Panc1 (cell line): ENCODE results near the gene ADORA2A. TPM values are rescaled to one million over a fixed set of nuclear protein-coding genes. Genes with fewer than 3 reads are reported as not detected.

Source experiments
- ATAC-seq: fragments of 200-7000 bp; cut with Tn5 transposase; 2 replicates; pipeline ENCODE4 v1.9.1; 2020; ENCODE audit warnings: mild to moderate bottlenecking, moderate library complexity
- BruUV-seq: library from RNA; stranded (reverse); fragments of 400-500 nt; replicated peaks from 2 replicates; lab custom pipeline; 2021; lab: Mats Ljungman, UMichigan
- CTCF ChIA-PET: fragments of 300-600 bp; sonication (Branson Sonifier 250); formaldehyde crosslinking; loops from one replicate; lab custom pipeline; 2022; ENCODE audit warnings: antibody characterized with exemption; lab: Charles Lee
- POLR2A ChIA-PET: fragments of 300-600 bp; sonication (Branson Sonifier 250); formaldehyde crosslinking; loops from one replicate; lab custom pipeline; 2022; ENCODE audit warnings: antibody characterized with exemption; lab: Charles Lee
- DNase-seq: peaks from one replicate; pipeline ENCODE4 v3.0.0-alpha.2; 2010; ENCODE audit warnings: low read depth, low spot score
- H3K27ac ChIP-seq: 2 replicates; pipeline ENCODE4 v1.5.1; 2011; ENCODE audit warnings: mild to moderate bottlenecking, low read length, inconsistent platforms
- H3K27me3 ChIP-seq: fragments of 200-500 bp; sonication (Bioruptor generic); 2 replicates; pipeline ENCODE4 v1.6.0; 2014; ENCODE audit warnings: low read length, inconsistent platforms; ENCODE audit not compliant: control insufficient read depth, insufficient read depth
- H3K36me3 ChIP-seq: fragments of 200-500 bp; sonication (Bioruptor generic); 2 replicates; pipeline ENCODE4 v1.5.1; 2014; ENCODE audit warnings: inconsistent platforms, mild to moderate bottlenecking, low read length, moderate library complexity; ENCODE audit not compliant: control insufficient read depth, insufficient read depth
- H3K4me1 ChIP-seq: 2 replicates; pipeline ENCODE4 v1.5.1; 2011; ENCODE audit warnings: inconsistent platforms, mild to moderate bottlenecking, low read length, moderate library complexity; ENCODE audit not compliant: control insufficient read depth, insufficient read depth
- H3K4me3 ChIP-seq, 2 experiments: 2 replicates each; pipeline ENCODE4 v1.5.1; 2011 to 2012; ENCODE audit warnings: low read depth in 2 of 2, low read length in 2 of 2, mild to moderate bottlenecking in 2 of 2, inconsistent platforms in 1 of 2, moderate library complexity in 1 of 2
- H3K9me3 ChIP-seq: fragments of 200-500 bp; sonication (Bioruptor generic); 2 replicates; pipeline ENCODE4 v1.5.1; 2014; ENCODE audit warnings: low read depth, mild to moderate bottlenecking, inconsistent platforms, low read length, moderate library complexity; ENCODE audit not compliant: control insufficient read depth, insufficient read depth
- POLR2AphosphoS5 ChIP-seq: IDR thresholded peaks from 2 replicates; pipeline ENCODE4 v1.6.1; 2012; ENCODE audit warnings: mild to moderate bottlenecking, low read depth, low read length, moderate library complexity
- SIN3A ChIP-seq: IDR thresholded peaks from 2 replicates; pipeline ENCODE4 v1.6.1; 2012; ENCODE audit warnings: low read depth, mild to moderate bottlenecking, low read length, moderate library complexity, borderline replicate concordance; ENCODE audit not compliant: insufficient read depth
- TCF7L2 ChIP-seq: IDR thresholded peaks from 2 replicates; pipeline ENCODE4 v1.6.1; 2011; ENCODE audit warnings: mild to moderate bottlenecking, low read depth, low read length, inconsistent platforms
- in situ Hi-C: cut with HindIII; loops from 2 replicates; pipeline ENCODE4 v1.10.0; 2016; ENCODE audit warnings: low sequenced_read_pairs, low pct_unique_long_range_greater_than_20kb
- intact Hi-C: fragments of 100-400 bp; cut with micrococcal nuclease; formaldehyde crosslinking; loops from one replicate; pipeline ENCODE4 v1.10.0; 2022; ENCODE audit not compliant: unreplicated experiment
- total RNA-seq: library from RNA; stranded (reverse); gene quantifications from one replicate; pipeline ENCODE4 v1.2.1, GENCODE V29; 2021; ENCODE audit not compliant: unreplicated experiment
- TF ChIP-seq, protein P1 (sequence below), 2 experiments: IDR thresholded peaks; 2 replicates each; pipeline ENCODE4 v1.6.1; 2011 to 2012; ENCODE audit warnings: low read depth in 2 of 2, control low read depth in 1 of 2, low read length in 1 of 2, mild to moderate bottlenecking in 1 of 2, moderate library complexity in 1 of 2; ENCODE audit not compliant: insufficient read depth in 1 of 2
- TF ChIP-seq, protein P2 (sequence below): fragments of 450-650 bp; IDR thresholded peaks from 2 replicates; pipeline ENCODE4 v1.5.1; 2017; ENCODE audit warnings: mild to moderate bottlenecking

The ADORA2A gene
- total RNA-seq, 1 experiment from 2014 or later, result 11.5 TPM

DNA sequence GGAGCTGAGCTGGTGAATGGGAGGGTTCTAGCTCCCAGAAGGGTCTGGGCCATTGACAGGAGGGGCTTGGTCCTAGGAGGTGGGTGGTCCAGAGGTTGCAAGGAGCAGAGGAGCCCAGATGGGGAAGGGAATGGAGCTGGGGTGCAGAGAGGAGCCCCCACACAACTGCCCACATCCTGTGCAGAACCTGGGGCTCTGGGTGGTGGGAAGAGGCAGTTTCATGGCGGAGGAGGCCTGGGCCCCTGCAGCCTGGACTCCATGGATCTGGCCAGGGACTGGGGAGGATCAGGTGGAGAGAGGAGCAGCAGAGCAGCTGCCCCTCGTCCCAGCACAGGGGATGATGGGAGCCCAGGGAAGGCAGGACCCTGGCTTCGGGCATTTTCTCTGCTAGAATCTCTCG, 963 bp upstream of the ADORA2A start:
- no peaks in the 10 kb centered on the region for H3K36me3 ChIP-seq
- CTCF ChIA-PET, result interaction anchor here (0.8 kb wide), 1 partner anchor 77 kb away, joined by 3 read pairs; no protein-coding TSS in a partner anchor
- POLR2A ChIA-PET, result no interaction called here
- no peak for TF ChIP-seq POLR2AphosphoS5
- TF ChIP-seq, protein P1, sequence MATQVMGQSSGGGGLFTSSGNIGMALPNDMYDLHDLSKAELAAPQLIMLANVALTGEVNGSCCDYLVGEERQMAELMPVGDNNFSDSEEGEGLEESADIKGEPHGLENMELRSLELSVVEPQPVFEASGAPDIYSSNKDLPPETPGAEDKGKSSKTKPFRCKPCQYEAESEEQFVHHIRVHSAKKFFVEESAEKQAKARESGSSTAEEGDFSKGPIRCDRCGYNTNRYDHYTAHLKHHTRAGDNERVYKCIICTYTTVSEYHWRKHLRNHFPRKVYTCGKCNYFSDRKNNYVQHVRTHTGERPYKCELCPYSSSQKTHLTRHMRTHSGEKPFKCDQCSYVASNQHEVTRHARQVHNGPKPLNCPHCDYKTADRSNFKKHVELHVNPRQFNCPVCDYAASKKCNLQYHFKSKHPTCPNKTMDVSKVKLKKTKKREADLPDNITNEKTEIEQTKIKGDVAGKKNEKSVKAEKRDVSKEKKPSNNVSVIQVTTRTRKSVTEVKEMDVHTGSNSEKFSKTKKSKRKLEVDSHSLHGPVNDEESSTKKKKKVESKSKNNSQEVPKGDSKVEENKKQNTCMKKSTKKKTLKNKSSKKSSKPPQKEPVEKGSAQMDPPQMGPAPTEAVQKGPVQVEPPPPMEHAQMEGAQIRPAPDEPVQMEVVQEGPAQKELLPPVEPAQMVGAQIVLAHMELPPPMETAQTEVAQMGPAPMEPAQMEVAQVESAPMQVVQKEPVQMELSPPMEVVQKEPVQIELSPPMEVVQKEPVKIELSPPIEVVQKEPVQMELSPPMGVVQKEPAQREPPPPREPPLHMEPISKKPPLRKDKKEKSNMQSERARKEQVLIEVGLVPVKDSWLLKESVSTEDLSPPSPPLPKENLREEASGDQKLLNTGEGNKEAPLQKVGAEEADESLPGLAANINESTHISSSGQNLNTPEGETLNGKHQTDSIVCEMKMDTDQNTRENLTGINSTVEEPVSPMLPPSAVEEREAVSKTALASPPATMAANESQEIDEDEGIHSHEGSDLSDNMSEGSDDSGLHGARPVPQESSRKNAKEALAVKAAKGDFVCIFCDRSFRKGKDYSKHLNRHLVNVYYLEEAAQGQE (IDR thresholded peaks at IDR 0.05; ENCODE audit: insufficient read depth in 1 of 2, low read depth in 2 of 2, low read length in 1 of 2), result no peak
- TF ChIP-seq, protein P2, sequence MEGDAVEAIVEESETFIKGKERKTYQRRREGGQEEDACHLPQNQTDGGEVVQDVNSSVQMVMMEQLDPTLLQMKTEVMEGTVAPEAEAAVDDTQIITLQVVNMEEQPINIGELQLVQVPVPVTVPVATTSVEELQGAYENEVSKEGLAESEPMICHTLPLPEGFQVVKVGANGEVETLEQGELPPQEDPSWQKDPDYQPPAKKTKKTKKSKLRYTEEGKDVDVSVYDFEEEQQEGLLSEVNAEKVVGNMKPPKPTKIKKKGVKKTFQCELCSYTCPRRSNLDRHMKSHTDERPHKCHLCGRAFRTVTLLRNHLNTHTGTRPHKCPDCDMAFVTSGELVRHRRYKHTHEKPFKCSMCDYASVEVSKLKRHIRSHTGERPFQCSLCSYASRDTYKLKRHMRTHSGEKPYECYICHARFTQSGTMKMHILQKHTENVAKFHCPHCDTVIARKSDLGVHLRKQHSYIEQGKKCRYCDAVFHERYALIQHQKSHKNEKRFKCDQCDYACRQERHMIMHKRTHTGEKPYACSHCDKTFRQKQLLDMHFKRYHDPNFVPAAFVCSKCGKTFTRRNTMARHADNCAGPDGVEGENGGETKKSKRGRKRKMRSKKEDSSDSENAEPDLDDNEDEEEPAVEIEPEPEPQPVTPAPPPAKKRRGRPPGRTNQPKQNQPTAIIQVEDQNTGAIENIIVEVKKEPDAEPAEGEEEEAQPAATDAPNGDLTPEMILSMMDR, result no peak
- TF ChIP-seq SIN3A, result no peak
- no peak for TF ChIP-seq TCF7L2
- DNase-seq, result no peak
- H3K27ac ChIP-seq, result no peak overlapping the region
- in situ Hi-C loops (no loop called here), intact Hi-C loops (loop anchor here (5.0 kb wide), 1 partner anchor 96 kb away; no protein-coding TSS in a partner anchor)
- H3K9me3 ChIP-seq, result no peaks in the 10 kb centered on the region
- no peak for ATAC-seq
- peaks cover 8% of the 10 kb centered on the region; the same call in 1 of the 2 replicates for H3K4me1 ChIP-seq
- H3K27me3 ChIP-seq, result no peaks in the 10 kb centered on the region
- no peak overlapping the region for H3K4me3 ChIP-seq
- no TSS peak for BruUV-seq

DNA sequence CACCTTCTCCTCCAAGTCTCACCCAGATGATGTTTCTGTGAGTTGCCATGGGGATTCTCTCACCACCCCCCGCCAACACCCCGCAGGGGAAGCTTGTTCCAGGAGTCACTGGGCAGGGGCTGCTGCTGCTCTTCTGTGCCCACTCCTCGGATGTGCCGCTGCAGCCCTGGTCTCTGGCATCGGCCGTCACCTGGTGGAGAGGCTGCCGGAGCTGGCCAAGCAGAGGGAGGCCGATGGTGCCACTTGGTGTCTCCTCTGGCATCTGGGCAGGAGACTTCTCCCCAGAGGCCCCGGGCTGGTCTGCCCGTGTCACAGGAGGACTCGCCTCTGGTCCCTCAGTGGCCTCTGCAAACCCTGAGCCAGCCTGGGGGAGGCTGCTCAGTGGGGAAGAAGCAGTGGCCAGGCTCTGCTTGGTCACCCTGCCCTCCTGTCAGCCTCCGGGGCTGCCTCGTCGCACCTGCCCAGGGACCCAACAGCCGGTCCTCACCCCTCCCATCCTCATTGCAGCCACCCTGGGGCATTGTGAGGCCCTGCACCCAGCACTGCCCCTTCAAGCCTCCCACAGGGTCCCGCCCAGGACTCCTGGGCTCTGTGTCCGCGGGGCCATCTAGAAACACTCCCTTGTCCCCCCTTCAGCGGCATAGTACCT, 424 bp upstream of the ADORA2A start:
- Histone ChIP-seq H3K4me1 (peaks cover 8% of the 10 kb centered on the region; the same call in 1 of the 2 replicates), H3K27ac (no peak overlapping the region), H3K4me3 (no peak overlapping the region), H3K36me3 (no peaks in the 10 kb centered on the region), H3K9me3 (no peaks in the 10 kb centered on the region), H3K27me3 (no peaks in the 10 kb centered on the region)
- TF ChIP-seq, protein P2, result no peak
- TF ChIP-seq SIN3A (no peak), POLR2AphosphoS5 (no peak), TCF7L2 (no peak)
- ChIA-PET POLR2A (no interaction called here), CTCF (interaction anchor here (0.6 kb wide), 1 partner anchor 76 kb away, joined by 3 read pairs; no protein-coding TSS in a partner anchor)
- in situ Hi-C loops (no loop called here), intact Hi-C loops (loop anchor here (5.0 kb wide), 1 partner anchor 95 kb away; no protein-coding TSS in a partner anchor)
- ATAC-seq, result no peak
- DNase-seq, result no peak
- BruUV-seq, result no TSS peak
